Natural killer cell (primary cell): ENCODE data around the gene WDHD1. TPM values are rescaled to one million over a fixed set of nuclear protein-coding genes. Genes with fewer than 3 reads are reported as not detected.
A peak's percentile ranks its signal among the peaks of the same experiment; 100 is the strongest.

Experiments
- ATAC-seq, 3 donors: fragments of 150-1000 bp in 2 of 3; fragments of 200-7000 bp in 1 of 3; cut with Tn5 transposase; 1 replicate in 1 of 3; 2 replicates in 2 of 3; pipeline ENCODE4 v1.10.0; 2021; ENCODE audit warnings: mild to moderate bottlenecking in 2 of 3, moderate library complexity in 2 of 3
- DNase-seq, 2 donors: peaks; one replicate each; pipeline versions ENCODE4 v3.0.0 to v3.0.0-alpha.2; 2013 to 2021; ENCODE audit warnings: mixed read lengths in 1 of 2
- H3K27ac ChIP-seq: one replicate; pipeline ENCODE4 v1.5.1; 2013; ENCODE audit warnings: mild to moderate bottlenecking, low read length
- H3K27me3 ChIP-seq: one replicate; pipeline ENCODE4 v1.6.1; 2013; ENCODE audit warnings: low read length; ENCODE audit not compliant: control insufficient read depth, insufficient read depth
- H3K36me3 ChIP-seq: one replicate; pipeline ENCODE4 v1.6.1; 2013; ENCODE audit warnings: low read length; ENCODE audit not compliant: control insufficient read depth, insufficient read depth
- H3K4me1 ChIP-seq: one replicate; pipeline ENCODE4 v1.6.1; 2013; ENCODE audit warnings: low read length; ENCODE audit not compliant: control insufficient read depth, insufficient read depth
- H3K4me3 ChIP-seq: one replicate; pipeline ENCODE4 v1.5.1; 2013; ENCODE audit warnings: low read length
- H3K9me3 ChIP-seq: one replicate; pipeline ENCODE4 v1.6.1; 2013; ENCODE audit warnings: low read length; ENCODE audit not compliant: control insufficient read depth, insufficient read depth
- H3K27ac Mint-ChIP-seq, 2 donors: one replicate each; pipeline ENCODE4 v1.8.0; 2022; ENCODE audit warnings: mild to moderate bottlenecking in 2 of 2, mixed read lengths in 2 of 2, moderate library complexity in 1 of 2
- H3K27me3 Mint-ChIP-seq, 2 donors: one replicate each; pipeline ENCODE4 v1.8.0; 2022; ENCODE audit warnings: low read depth in 2 of 2, mixed read lengths in 2 of 2
- H3K36me3 Mint-ChIP-seq: one replicate; pipeline ENCODE4 v1.8.0; 2022; ENCODE audit warnings: mixed read lengths
- H3K4me1 Mint-ChIP-seq, 2 donors: one replicate each; pipeline ENCODE4 v1.8.0; 2022; ENCODE audit warnings: mixed read lengths in 2 of 2
- H3K4me3 Mint-ChIP-seq: one replicate; pipeline ENCODE4 v1.8.0; 2022; ENCODE audit warnings: mild to moderate bottlenecking, moderate library complexity, mixed read lengths
- H3K9me3 Mint-ChIP-seq, 2 donors: one replicate each; pipeline ENCODE4 v1.8.0; 2022; ENCODE audit warnings: mixed read lengths in 2 of 2
- CTCF ChIP-seq: fragments of 200-600 bp; IDR thresholded peaks from one replicate; pipeline ENCODE4 v1.8.0; 2022; ENCODE audit warnings: antibody characterized with exemption
- WGBS: methylation state at CpG from one replicate; pipeline ENCODE4 v1.1.7; 2013; ENCODE audit warnings: missing lambda C conversion rate; ENCODE audit not compliant: insufficient coverage; 5-methylcytosine and 5-hydroxymethylcytosine counted together
- intact Hi-C: fragments of 100-400 bp; cut with micrococcal nuclease; formaldehyde crosslinking; loops from one replicate; pipeline ENCODE4 v1.14.2; 2022
- total RNA-seq, 4 donors: library from RNA; stranded (reverse); fragments of 120-200 nt in 1 of 4; gene quantifications; one replicate each; pipeline versions ENCODE4 v1.2.3 to v1.2.4, GENCODE V29; 2013 to 2022

WDHD1 gene
- total RNA-seq, 3 donors from 2014 or later (not counting 1 experiment from before 2014, with no cell fraction given): 4.5 to 5.4 (median 5.3) TPM

- ATAC-seq: peak; percentile 69 to 83 (median 79)
- no peaks in the 10 kb centered on the region for H3K27me3 ChIP-seq
- Mint-ChIP-seq H3K9me3 (no peaks in the 10 kb centered on the region), H3K36me3 (no peaks in the 10 kb centered on the region), H3K27me3 (no peaks in the 10 kb centered on the region), H3K27ac (peak within 1 kb of the TSS; percentile 87 to 90), H3K4me1 (peaks cover 24 to 39% of the 10 kb centered on the region in 2 donors), H3K4me3 (peak within 1 kb of the TSS; percentile 87)
- intact Hi-C loops: loop anchor here (5.0 to 10.0 kb wide), 4 partner anchors 122 to 680 kb away; partner anchors contain the start of genes CGRRF1, KTN1, SAMD4A and SOCS4
- H3K27ac ChIP-seq: peak within 1 kb of the TSS; percentile 92
- TF ChIP-seq CTCF: peak; percentile 64
- peaks cover 18% of the 10 kb centered on the region for H3K4me1 ChIP-seq
- under 1% methylated on average over 83 of the region's 83 CpGs for WGBS
- DNase-seq: peak; percentile 77 to 89
- no peaks in the 10 kb centered on the region for H3K9me3 ChIP-seq
- H3K36me3 ChIP-seq: no peaks in the 10 kb centered on the region
- H3K4me3 ChIP-seq: peak within 1 kb of the TSS; percentile 80
Observed at GRCh38 chr14:54902521-54903420, 124.1 kb downstream of the WDHD1 start, which contains the start of gene GCH1. TSS of gene GCH1 (minus strand) at chr14:54902826. CDS start at chr14:54902663, 163 bp downstream.

DNA sequence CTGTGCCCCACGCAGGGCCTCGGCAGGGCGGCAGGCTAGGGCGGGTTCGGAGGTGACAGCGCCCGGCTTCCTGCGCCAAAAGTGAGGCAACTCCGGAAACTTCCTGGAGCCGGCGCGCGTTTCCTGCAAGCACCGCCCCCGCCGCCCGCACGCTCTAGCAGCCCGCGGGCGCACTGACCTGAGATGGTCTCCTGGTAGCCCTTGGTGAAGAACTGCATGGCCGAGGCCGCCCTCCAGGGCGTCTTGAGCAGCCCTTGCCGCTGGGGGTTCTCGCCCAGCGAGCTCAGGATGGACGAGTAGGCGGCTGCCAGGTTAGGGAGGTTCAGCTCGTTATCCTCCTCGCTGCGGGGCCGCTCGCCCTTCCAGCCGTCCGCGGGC, 124.8 kb downstream of the WDHD1 start:
- DNase-seq (peak; percentile 82 to 91), ATAC-seq (peak; percentile 70 to 82 (median 71))
- TF ChIP-seq CTCF: no peak
- H3K27me3 Mint-ChIP-seq: no peaks in the 10 kb centered on the region
- no peaks in the 10 kb centered on the region for H3K9me3 Mint-ChIP-seq
- peaks cover 26 to 39% of the 10 kb centered on the region in 2 donors for H3K4me1 Mint-ChIP-seq
- no peaks in the 10 kb centered on the region for H3K9me3 ChIP-seq
- WGBS: under 1% methylated on average over 37 of the region's 37 CpGs
- H3K36me3 Mint-ChIP-seq: no peaks in the 10 kb centered on the region
- H3K4me1 ChIP-seq: peaks cover 18% of the 10 kb centered on the region
- H3K27ac Mint-ChIP-seq: peak overlapping the region; percentile 87 to 90
- intact Hi-C loops: loop anchor here (5.0 to 10.0 kb wide), 4 partner anchors 123 to 680 kb away; partner anchors contain the start of genes CGRRF1, KTN1, SAMD4A and SOCS4
- H3K27me3 ChIP-seq: no peaks in the 10 kb centered on the region
- H3K36me3 ChIP-seq: no peaks in the 10 kb centered on the region
- peak overlapping the region; percentile 87 for H3K4me3 Mint-ChIP-seq
- H3K27ac ChIP-seq: peak overlapping the region; percentile 92
- H3K4me3 ChIP-seq: peak overlapping the region; percentile 80

DNA sequence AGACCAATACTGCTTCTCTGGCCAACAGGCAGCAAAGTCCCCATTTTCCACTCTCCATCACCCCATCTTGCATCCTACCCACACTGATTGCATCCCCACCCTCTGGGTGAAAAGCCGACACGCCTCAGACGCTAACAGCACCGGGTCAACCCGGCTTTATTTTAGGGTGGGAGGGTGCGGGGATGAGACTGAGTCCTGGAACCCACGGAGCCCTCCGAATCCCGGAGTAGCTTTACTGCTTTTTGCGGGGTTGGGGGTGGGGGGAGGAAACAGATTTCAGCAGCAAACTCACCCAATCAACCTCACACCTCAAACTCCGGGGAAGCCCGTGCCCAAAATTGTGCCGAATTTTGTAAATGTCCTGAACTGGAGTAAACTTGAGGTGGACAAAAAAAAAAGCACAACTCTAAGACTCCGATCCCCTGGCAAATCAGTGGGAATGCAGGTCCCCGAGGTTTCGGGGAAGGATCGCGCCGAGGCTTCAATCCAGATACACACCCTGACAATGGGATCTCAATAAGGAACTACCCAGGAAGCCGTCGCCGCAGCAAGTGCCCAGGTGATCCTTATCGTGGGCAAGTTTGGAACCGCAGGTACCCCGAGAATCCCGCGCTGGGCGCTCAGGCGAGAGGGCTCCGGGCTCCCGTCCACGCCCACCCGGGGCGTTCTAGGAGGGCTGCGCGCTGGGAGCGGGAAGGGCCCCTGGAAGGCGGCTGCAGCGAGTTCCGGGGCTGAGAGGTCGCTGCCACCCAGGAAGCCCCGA, 125.3 kb downstream of the WDHD1 start:
- ATAC-seq (peak in 1 of 3 donors; percentile 3), DNase-seq (peak; percentile 22 to 55)
- H3K9me3 ChIP-seq: no peaks in the 10 kb centered on the region
- H3K4me3 ChIP-seq: peak overlapping the region; percentile 80
- Mint-ChIP-seq H3K27ac (peak overlapping the region; percentile 87 to 90), H3K4me3 (peak overlapping the region; percentile 87), H3K27me3 (no peaks in the 10 kb centered on the region), H3K36me3 (no peaks in the 10 kb centered on the region), H3K4me1 (peaks cover 26 to 34% of the 10 kb centered on the region in 2 donors), H3K9me3 (no peaks in the 10 kb centered on the region)
- TF ChIP-seq CTCF: no peak
- H3K36me3 ChIP-seq: no peaks in the 10 kb centered on the region
- peaks cover 18% of the 10 kb centered on the region for H3K4me1 ChIP-seq
- H3K27ac ChIP-seq: peak overlapping the region; percentile 92
- H3K27me3 ChIP-seq: no peaks in the 10 kb centered on the region
- intact Hi-C loops: loop anchor here (5.0 to 10.0 kb wide), 4 partner anchors 123 to 681 kb away; partner anchors contain the start of genes CGRRF1, KTN1, SAMD4A and SOCS4
- under 1% methylated on average over 38 of the region's 42 CpGs for WGBS
